Stimulated activated naive CD8-positive, alpha-beta T cell treated with anti-CD3 and anti-CD28 coated beads, Interleukin-15, Interleukin-2, amounts not matched to agents 100 ng/mL and 50 ng/mL, for 24 hours (primary cell): Measurements from ENCODE around the gene TLL1.

Experiments
- H3K27ac Mint-ChIP-seq: one replicate; pipeline ENCODE4 v1.8.0; 2021; ENCODE audit warnings: mild to moderate bottlenecking, mixed read lengths
- H3K27me3 Mint-ChIP-seq: one replicate; pipeline ENCODE4 v1.8.0; 2021; ENCODE audit warnings: mixed read lengths
- H3K36me3 Mint-ChIP-seq: one replicate; pipeline ENCODE4 v1.8.0; 2021; ENCODE audit warnings: low read depth, mixed read lengths
- H3K4me1 Mint-ChIP-seq: one replicate; pipeline ENCODE4 v1.8.0; 2021; ENCODE audit warnings: low read depth, mixed read lengths
- H3K4me3 Mint-ChIP-seq: one replicate; pipeline ENCODE4 v1.8.0; 2021; ENCODE audit warnings: mild to moderate bottlenecking, mixed read lengths
- H3K9me3 Mint-ChIP-seq: one replicate; pipeline ENCODE4 v1.8.0; 2021; ENCODE audit warnings: mixed read lengths

The TLL1 gene

DNA sequence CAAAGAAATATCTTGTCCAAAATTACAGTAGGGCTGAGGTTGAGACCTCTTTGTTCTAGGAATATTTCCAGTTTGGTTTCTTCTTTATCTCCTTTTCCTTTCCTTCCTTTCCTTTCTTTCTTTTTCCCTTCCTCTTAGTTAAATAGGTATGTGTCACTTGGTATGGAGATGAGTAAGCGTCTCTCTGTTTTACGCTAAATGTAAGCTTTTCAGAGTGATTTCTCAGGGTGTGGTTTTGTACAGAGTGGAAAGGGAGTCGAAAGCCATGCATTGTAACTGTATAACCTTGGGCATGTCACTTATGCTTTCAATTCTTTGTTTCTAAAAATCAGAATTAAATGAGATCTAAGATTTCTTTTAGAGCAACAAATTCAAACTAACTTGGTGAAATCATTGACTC is 54.8 kb downstream of the TLL1 start:
- no peaks in the 10 kb centered on the region for H3K9me3 Mint-ChIP-seq
- no peaks in the 10 kb centered on the region for H3K27me3 Mint-ChIP-seq
- H3K4me1 Mint-ChIP-seq = no peaks in the 10 kb centered on the region
- no peaks in the 10 kb centered on the region for H3K36me3 Mint-ChIP-seq
- no peak overlapping the region for H3K27ac Mint-ChIP-seq
- no peak overlapping the region for H3K4me3 Mint-ChIP-seq

DNA sequence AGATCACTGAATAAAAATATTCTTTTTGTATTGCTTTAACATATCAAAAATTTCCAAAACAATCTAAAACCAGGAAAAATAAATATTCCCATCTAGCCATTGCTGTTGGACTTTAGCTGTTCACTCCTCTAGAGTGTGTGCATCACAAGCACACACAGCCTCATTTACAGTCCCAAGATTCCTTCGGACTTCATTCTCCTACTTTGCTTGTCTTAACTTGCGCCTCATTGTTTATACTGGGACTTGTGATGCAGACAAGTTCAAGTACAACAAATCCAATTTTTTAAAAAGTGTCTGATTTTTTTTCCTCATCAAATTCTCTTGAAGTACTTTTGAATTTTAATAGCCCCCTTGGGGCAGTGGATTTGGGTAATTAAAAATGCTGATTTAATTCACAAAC is 55.6 kb downstream of the TLL1 start:
- no peaks in the 10 kb centered on the region for H3K36me3 Mint-ChIP-seq
- no peak overlapping the region for H3K4me3 Mint-ChIP-seq
- no peaks in the 10 kb centered on the region for H3K9me3 Mint-ChIP-seq
- H3K27me3 Mint-ChIP-seq = no peaks in the 10 kb centered on the region
- no peak overlapping the region for H3K27ac Mint-ChIP-seq
- no peaks in the 10 kb centered on the region for H3K4me1 Mint-ChIP-seq

DNA sequence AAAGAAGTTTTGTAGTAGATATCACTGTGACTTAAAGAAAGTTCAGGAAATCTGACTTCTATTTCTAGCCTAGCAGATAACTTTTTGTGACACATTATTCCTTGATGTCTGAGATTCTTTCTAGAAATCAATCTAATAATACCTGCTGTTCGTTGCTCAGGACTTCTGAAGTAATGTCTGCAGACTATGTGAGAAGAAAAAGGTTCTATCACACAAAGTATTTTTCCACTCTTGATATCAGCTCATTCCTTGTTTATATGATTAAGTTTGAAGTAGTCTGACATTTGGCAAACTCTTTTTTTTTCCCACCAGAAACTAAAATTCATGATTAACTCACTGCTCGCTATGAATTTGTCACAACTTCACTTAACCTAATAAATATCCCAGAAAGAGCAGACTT is 56.6 kb downstream of the TLL1 start:
- Mint-ChIP-seq H3K4me3 (no peak overlapping the region), H3K36me3 (no peaks in the 10 kb centered on the region), H3K4me1 (no peaks in the 10 kb centered on the region), H3K9me3 (no peaks in the 10 kb centered on the region), H3K27ac (no peak overlapping the region), H3K27me3 (no peaks in the 10 kb centered on the region)

DNA sequence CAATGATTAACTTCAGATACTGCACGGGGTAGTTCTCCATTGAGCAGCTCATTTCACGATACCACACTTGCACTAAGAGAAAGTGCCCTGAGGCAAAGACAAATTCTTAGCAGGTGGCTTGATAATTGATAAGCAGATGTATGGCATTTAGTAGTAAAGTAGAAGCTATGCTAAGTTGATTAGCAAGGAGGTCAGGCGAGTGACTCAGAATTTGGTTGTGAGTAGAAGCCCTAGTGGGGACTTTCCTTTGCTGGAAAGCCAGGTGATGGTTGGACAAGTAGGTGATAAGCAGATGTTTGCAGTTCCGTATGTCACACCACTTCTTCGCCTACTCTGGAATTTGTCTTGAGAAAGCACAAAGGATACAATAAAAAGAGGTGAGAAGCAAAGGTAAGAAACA is 58.7 kb downstream of the TLL1 start:
- Mint-ChIP-seq H3K27me3 (no peaks in the 10 kb centered on the region), H3K4me3 (no peak overlapping the region), H3K27ac (no peak overlapping the region), H3K36me3 (no peaks in the 10 kb centered on the region), H3K4me1 (no peaks in the 10 kb centered on the region), H3K9me3 (no peaks in the 10 kb centered on the region)

DNA sequence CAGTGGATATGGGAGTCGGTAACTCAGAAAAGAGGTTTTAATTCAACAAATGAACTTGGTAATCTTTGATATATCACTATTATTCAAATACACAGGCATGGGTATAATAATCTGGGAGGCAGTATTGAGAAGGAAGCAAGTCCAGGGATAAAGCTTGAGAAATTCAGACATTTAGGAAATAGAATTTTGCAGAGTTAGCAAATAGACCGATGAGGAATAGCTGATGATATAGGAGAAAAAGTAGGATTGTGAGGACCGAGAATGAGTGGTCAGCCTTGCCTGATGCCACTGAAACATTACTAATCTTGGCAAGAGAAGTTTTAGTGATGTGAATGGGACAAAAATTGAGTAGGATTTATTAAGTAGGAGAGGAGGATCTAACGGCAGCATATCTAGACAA is 71.9 kb downstream of the TLL1 start:
- H3K9me3 Mint-ChIP-seq = peaks cover 7% of the 10 kb centered on the region
- no peaks in the 10 kb centered on the region for H3K36me3 Mint-ChIP-seq
- H3K4me3 Mint-ChIP-seq = no peak overlapping the region
- no peaks in the 10 kb centered on the region for H3K27me3 Mint-ChIP-seq
- no peaks in the 10 kb centered on the region for H3K4me1 Mint-ChIP-seq
- H3K27ac Mint-ChIP-seq = no peak overlapping the region

DNA sequence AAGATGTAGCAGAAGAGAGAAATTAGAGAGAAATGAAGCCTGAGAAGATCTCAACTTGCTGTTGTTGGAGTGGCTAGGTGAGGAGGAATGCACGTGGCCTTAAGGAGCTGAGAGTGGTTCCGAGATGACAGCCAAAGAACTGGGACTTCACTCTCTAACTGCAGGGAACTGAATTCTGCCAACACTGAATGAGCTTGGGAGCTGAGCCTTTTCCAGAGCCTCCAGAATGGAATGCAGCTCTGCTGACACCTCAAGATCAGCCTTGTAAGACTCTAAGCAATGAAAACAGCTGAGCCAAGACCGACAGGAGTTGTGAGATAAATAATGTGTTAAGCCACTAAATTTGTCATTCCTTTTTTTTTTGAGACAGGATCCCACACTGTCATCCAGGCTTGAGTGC is 73.0 kb downstream of the TLL1 start:
- no peak overlapping the region for H3K27ac Mint-ChIP-seq
- peaks cover 6% of the 10 kb centered on the region for H3K9me3 Mint-ChIP-seq
- H3K27me3 Mint-ChIP-seq = no peaks in the 10 kb centered on the region
- H3K4me3 Mint-ChIP-seq = no peak overlapping the region
- no peaks in the 10 kb centered on the region for H3K36me3 Mint-ChIP-seq
- H3K4me1 Mint-ChIP-seq = no peaks in the 10 kb centered on the region

DNA sequence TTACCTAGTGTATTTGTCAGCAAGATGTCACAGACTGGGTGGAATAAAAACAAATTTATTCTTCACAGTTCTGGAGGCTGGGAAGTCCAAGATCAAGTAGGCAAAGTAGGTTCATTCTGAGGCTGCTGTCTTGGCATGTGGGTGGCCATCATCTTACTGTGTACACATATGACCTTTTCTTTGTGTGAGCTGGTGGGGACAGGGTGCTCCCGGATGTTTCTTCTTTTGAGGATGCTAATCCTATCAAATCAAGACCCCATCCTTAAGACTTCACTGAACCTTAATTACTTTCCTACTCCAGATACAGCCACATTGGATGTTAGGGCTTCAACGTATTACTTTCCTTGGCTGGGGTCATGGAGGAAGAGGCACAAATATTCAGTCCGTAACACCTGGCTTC is 74.0 kb downstream of the TLL1 start:
- no peaks in the 10 kb centered on the region for H3K36me3 Mint-ChIP-seq
- no peaks in the 10 kb centered on the region for H3K4me1 Mint-ChIP-seq
- no peaks in the 10 kb centered on the region for H3K27me3 Mint-ChIP-seq
- H3K4me3 Mint-ChIP-seq = no peak overlapping the region
- no peak overlapping the region for H3K27ac Mint-ChIP-seq
- peaks cover 11% of the 10 kb centered on the region for H3K9me3 Mint-ChIP-seq

DNA sequence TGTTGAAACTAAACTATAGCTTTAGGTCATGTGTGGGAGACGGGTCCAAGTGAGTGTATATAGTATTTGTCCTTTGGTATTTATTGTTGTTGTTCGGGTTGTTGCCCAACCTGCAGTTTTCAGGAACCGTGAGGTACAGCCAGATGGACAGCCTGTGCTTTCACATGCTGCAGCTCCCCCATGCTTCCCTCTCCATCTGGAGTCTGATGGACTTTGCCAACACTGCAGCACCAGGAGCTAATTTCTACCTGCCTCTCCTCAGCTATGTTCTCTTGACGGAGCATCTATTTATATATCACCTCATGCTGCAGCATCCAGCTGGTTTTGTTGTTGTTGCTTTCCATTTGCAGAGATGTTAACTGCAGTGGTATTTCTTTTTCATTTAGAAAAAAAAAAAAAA is 80.1 kb downstream of the TLL1 start:
- no peaks in the 10 kb centered on the region for H3K27me3 Mint-ChIP-seq
- H3K4me1 Mint-ChIP-seq = no peaks in the 10 kb centered on the region
- H3K36me3 Mint-ChIP-seq = no peaks in the 10 kb centered on the region
- H3K4me3 Mint-ChIP-seq = no peak overlapping the region
- peaks cover 19% of the 10 kb centered on the region for H3K9me3 Mint-ChIP-seq
- H3K27ac Mint-ChIP-seq = no peak overlapping the region

DNA sequence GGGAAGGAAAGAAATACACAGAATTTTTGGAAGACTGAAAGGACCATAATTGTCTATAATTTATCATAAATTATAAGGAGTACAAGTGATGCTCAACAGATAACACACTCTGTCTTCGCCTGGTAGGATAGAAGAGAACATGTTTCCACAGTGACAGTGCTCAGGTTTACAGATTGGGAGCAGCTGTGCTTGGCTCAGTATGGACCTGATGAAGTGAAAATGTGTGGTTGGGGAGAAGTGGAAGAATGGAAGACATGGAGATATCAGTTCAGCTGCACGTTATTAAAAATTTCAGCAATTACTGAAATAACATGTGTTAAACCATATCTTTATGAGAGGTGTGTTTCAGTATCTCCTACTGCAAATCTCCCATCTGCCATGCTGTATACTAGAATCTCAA is 90.6 kb downstream of the TLL1 start:
- Mint-ChIP-seq H3K4me3 (no peak overlapping the region), H3K36me3 (no peaks in the 10 kb centered on the region)

DNA sequence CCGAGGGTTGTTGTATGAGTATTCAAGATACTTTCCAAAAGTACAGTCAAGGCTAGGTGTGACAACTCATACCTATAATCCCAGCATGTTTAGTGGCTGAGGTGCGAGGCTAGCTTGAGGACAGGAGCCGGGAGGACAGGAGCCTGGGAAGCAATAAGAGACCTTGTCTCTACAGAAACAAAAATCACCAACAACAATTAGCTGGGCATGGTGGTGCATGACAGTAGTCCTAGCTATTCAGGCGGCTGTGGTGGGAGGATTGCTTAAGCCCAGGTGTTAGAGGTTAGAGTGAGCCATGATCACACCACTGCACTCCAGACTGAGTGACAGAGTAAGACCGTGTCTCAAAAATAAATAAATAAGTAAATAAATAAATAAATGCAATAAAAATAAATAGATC is 91.6 kb downstream of the TLL1 start:
- H3K36me3 Mint-ChIP-seq = no peaks in the 10 kb centered on the region
- no peak overlapping the region for H3K4me3 Mint-ChIP-seq
- H3K9me3 Mint-ChIP-seq = peaks cover 38% of the 10 kb centered on the region
- no peak overlapping the region for H3K27ac Mint-ChIP-seq
- no peaks in the 10 kb centered on the region for H3K27me3 Mint-ChIP-seq
- no peaks in the 10 kb centered on the region for H3K4me1 Mint-ChIP-seq

More for the DNA sequence above, 90.6 kb downstream of the TLL1 start:
- Mint-ChIP-seq H3K9me3 (peaks cover 41% of the 10 kb centered on the region), H3K27me3 (no peaks in the 10 kb centered on the region), H3K27ac (no peak overlapping the region), H3K4me1 (no peaks in the 10 kb centered on the region)

DNA sequence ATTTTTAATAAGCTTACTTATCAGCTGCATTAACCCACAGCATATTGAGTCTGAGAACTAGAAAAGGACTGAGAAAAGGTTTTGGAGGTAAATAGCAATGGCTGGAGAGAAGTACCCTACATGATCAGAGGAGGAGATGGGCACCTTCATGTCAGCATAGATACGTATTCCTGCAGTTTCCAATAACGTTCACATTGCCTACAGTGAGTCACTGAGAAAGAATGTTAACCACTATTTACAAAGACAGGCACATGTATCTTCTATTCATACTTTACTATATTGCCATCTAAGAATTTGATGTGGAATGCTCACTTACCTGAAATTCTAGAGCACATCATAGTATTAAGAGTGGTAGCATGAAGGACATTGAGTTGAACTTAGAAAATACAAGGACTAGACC is 92.5 kb downstream of the TLL1 start:
- H3K4me1 Mint-ChIP-seq = no peaks in the 10 kb centered on the region
- H3K9me3 Mint-ChIP-seq = peaks cover 34% of the 10 kb centered on the region
- H3K36me3 Mint-ChIP-seq = no peaks in the 10 kb centered on the region
- no peak overlapping the region for H3K4me3 Mint-ChIP-seq
- H3K27me3 Mint-ChIP-seq = no peaks in the 10 kb centered on the region
- H3K27ac Mint-ChIP-seq = no peak overlapping the region

DNA sequence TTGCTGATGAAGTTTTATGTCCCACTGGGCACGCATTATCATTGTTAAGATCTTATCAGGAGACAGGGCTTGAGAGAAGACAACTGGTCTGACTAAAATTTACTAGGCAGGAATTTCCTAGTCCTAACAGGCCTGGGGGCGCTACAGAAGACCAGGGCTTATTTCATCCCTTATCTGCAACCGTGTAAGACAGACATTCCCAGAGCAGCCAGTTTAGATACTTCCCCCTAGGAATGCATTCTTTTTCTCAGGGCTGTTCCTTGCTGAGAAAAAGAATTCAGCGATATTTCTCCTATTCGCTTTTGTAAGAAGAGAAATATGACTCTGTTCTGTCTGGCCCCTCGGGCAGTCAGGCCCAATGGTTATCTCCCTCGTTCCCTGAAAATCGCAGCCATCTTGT is 93.8 kb downstream of the TLL1 start:
- H3K36me3 Mint-ChIP-seq = no peaks in the 10 kb centered on the region
- peaks cover 24% of the 10 kb centered on the region for H3K9me3 Mint-ChIP-seq
- H3K4me3 Mint-ChIP-seq = no peak overlapping the region

DNA sequence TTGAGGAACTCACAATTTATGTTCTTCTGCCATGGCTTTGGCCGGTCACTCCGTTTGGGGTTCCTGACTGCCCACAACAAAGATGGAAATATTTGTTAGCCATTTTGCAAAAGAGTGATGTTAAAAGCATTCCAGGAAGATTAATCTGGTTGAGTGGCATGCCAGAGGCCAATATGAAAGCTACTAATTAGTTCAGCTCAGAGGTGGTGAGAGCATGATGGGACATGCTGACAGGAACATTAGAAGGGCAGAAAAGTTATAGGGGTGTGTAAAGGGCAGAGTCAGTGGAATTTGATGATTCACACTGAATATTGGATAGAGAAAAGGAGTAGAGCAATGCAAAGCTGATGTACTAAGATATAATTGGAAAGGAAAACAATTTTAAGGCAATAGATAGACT is 94.4 kb downstream of the TLL1 start:
- Mint-ChIP-seq H3K36me3 (no peaks in the 10 kb centered on the region), H3K27me3 (no peaks in the 10 kb centered on the region), H3K4me1 (no peaks in the 10 kb centered on the region), H3K4me3 (no peak overlapping the region), H3K27ac (no peak overlapping the region), H3K9me3 (peaks cover 22% of the 10 kb centered on the region)

More for the DNA sequence above, 93.8 kb downstream of the TLL1 start:
- no peaks in the 10 kb centered on the region for H3K27me3 Mint-ChIP-seq
- no peak overlapping the region for H3K27ac Mint-ChIP-seq
- H3K4me1 Mint-ChIP-seq = no peaks in the 10 kb centered on the region

DNA sequence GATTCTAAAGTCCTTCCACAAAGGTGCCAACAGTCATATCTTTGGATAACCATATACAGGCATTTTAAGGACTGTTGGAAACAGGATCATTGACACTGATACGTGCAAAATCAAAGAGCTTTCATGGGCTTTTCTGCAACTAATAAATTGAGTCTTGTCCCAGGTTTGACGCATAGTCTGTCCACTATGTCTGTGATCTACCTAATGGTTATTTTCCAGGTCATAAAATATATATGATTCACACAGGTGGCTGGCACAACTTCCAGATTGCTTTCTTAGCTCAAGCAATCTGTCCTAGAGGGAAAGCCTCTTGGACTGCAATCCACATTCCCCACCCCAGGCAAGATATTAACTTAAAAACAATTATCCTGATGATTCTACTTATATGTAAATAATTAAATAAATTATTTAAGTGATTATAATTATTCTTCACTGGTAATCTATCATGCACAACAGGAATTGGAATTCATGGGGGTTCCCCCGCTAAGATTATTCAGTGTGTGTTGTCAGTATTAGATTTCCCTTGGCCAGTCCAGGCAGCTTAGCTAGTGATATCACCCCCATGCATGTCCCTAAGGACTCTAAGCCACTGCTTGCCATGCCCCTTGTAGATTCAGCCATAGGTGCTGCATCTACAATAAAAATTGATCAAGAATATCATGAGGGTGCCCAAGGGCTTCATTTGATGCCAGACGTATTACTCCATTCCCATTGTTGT is 97.8 kb downstream of the TLL1 start:
- H3K27ac Mint-ChIP-seq = no peak overlapping the region
- H3K4me1 Mint-ChIP-seq = no peaks in the 10 kb centered on the region
- H3K27me3 Mint-ChIP-seq = no peaks in the 10 kb centered on the region
- no peaks in the 10 kb centered on the region for H3K36me3 Mint-ChIP-seq
- H3K9me3 Mint-ChIP-seq = peaks cover 14% of the 10 kb centered on the region
- H3K4me3 Mint-ChIP-seq = no peak overlapping the region

DNA sequence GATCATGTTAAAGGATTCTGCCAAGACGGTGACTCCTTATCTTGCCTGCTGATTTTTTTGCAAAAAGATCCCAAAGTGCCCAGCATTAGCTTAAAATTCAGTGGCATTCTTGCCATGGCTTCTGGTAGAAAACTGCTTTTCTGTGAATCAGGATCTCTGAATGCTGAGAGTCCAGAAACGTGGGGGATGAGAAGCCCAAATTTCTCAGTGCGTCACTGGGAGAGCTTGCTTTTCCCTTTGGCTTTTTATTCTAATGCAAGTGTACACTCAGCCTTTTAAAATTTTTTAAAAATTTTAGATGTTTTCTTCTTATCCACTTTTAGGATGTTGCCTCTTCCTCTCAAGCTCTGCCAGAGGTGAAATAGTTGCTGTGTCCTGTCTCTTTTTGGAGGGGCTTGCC is 98.4 kb downstream of the TLL1 start:
- Mint-ChIP-seq H3K4me3 (no peak overlapping the region), H3K36me3 (no peaks in the 10 kb centered on the region), H3K27ac (no peak overlapping the region), H3K27me3 (no peaks in the 10 kb centered on the region), H3K9me3 (peaks cover 10% of the 10 kb centered on the region), H3K4me1 (no peaks in the 10 kb centered on the region)

DNA sequence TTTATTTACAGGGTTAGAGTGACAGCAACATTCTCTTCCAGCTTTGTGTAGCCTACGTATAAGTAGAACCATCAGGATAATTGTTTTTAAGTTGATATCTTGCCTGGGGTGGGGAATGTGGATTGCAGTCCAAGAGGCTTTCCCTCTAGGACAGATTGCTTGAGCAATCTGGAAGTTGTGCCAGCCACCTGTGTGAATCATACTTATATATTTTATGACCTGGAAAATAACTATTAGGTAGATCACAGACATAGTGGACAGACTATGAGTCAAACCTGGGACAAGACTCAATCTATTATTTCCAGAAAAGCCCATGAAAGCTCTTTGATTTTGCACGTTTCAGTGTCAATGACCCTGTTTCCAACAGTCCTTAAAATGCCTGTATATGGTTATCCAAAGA is 98.9 kb downstream of the TLL1 start:
- no peaks in the 10 kb centered on the region for H3K27me3 Mint-ChIP-seq
- no peak overlapping the region for H3K27ac Mint-ChIP-seq
- no peak overlapping the region for H3K4me3 Mint-ChIP-seq
- H3K4me1 Mint-ChIP-seq = no peaks in the 10 kb centered on the region
- H3K36me3 Mint-ChIP-seq = no peaks in the 10 kb centered on the region
- peaks cover 7% of the 10 kb centered on the region for H3K9me3 Mint-ChIP-seq
